ENCODE measurements around the gene VTI1A. TPM values are rescaled to one million over a fixed set of nuclear protein-coding genes. Genes with fewer than 3 reads are reported as not detected.

VTI1A gene
- total and polyA plus RNA-seq, 2 of the 13 experiments (the other 11 are each of a cell fraction or from before 2014, with no cell fraction given) = 11.7 to 32.7 TPM

GRCh38 chr10:112843623-112844022 is 396.6 kb downstream of the VTI1A start (continued):
- TF ChIP-seq ZNF614 (CRISPR knock-in tag; IDR thresholded peaks at IDR 0.05; ENCODE audit: borderline replicate concordance) (peak; percentile 52; the same call in 1 of the 2 replicates), ZNF589 (CRISPR knock-in tag; conservative IDR thresholded peaks at IDR 0.05) (no peak), ZNF234 (CRISPR knock-in tag; conservative IDR thresholded peaks at IDR 0.05) (no peak), ETV5 (CRISPR knock-in tag; IDR thresholded peaks at IDR 0.05; ENCODE audit: borderline replicate concordance) (no peak), ARNTL (CRISPR knock-in tag; IDR thresholded peaks at IDR 0.05) (peak; percentile 70), ZNF772 (CRISPR knock-in tag; IDR thresholded peaks at IDR 0.05) (no peak), WIZ (CRISPR knock-in tag; IDR thresholded peaks at IDR 0.05) (no peak), RARA (CRISPR knock-in tag; IDR thresholded peaks at IDR 0.05) (peak; percentile 50; the same call in 1 of the 2 replicates), ZNF703 (CRISPR knock-in tag; IDR thresholded peaks at IDR 0.05; ENCODE audit: borderline replicate concordance) (no peak), RAD51 (IDR thresholded peaks at IDR 0.05; ENCODE audit: borderline replicate concordance) (peak; percentile 27; the same call in 1 of the 2 replicates), E2F5 (CRISPR knock-in tag; conservative IDR thresholded peaks at IDR 0.05) (no peak), ZSCAN21 (CRISPR knock-in tag; IDR thresholded peaks at IDR 0.05; ENCODE audit: borderline replicate concordance) (no peak), ZFY (CRISPR knock-in tag; IDR thresholded peaks at IDR 0.05) (0 out of 2 replicates have a peak, but pooled peaks have one; percentile 6), BHLHE40 (IDR thresholded peaks at IDR 0.05; ENCODE audit: low read length) (peak; percentile 68), ZNF263 (CRISPR knock-in tag; IDR thresholded peaks at IDR 0.05) (no peak), GATAD1 (CRISPR knock-in tag; IDR thresholded peaks at IDR 0.05) (no peak), NFIB (CRISPR knock-in tag; IDR thresholded peaks at IDR 0.05; ENCODE audit: borderline replicate concordance) (no peak), CBFB (CRISPR knock-in tag; IDR thresholded peaks at IDR 0.05) (peak; percentile 92), REPIN1 (CRISPR knock-in tag; IDR thresholded peaks at IDR 0.05; ENCODE audit: borderline replicate concordance, low read depth) (no peak), FLYWCH1 (CRISPR knock-in tag; IDR thresholded peaks at IDR 0.05) (no peak), ATF1 (CRISPR knock-in tag; IDR thresholded peaks at IDR 0.05) (0 out of 2 replicates have a peak, but pooled peaks have one; percentile 12), POGZ (CRISPR knock-in tag; IDR thresholded peaks at IDR 0.05) (0 out of 2 replicates have a peak, but pooled peaks have one; percentile 32)
- TF ChIP-seq, protein P1, sequence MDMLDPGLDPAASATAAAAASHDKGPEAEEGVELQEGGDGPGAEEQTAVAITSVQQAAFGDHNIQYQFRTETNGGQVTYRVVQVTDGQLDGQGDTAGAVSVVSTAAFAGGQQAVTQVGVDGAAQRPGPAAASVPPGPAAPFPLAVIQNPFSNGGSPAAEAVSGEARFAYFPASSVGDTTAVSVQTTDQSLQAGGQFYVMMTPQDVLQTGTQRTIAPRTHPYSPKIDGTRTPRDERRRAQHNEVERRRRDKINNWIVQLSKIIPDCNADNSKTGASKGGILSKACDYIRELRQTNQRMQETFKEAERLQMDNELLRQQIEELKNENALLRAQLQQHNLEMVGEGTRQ (IDR thresholded peaks at IDR 0.05; ENCODE audit: low read depth, low read length) = peak; percentile 6; the same call in 1 of the 2 replicates
- TF ChIP-seq, protein P1 (CRISPR knock-in tag; IDR thresholded peaks at IDR 0.05; ENCODE audit: borderline replicate concordance) = peak; percentile 74; the same call in 1 of the 2 replicates
- TF ChIP-seq, protein P2, sequence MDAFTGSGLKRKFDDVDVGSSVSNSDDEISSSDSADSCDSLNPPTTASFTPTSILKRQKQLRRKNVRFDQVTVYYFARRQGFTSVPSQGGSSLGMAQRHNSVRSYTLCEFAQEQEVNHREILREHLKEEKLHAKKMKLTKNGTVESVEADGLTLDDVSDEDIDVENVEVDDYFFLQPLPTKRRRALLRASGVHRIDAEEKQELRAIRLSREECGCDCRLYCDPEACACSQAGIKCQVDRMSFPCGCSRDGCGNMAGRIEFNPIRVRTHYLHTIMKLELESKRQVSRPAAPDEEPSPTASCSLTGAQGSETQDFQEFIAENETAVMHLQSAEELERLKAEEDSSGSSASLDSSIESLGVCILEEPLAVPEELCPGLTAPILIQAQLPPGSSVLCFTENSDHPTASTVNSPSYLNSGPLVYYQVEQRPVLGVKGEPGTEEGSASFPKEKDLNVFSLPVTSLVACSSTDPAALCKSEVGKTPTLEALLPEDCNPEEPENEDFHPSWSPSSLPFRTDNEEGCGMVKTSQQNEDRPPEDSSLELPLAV (CRISPR knock-in tag; conservative IDR thresholded peaks at IDR 0.05; ENCODE audit: low read depth) = no peak

Measured in HepG2 (cell line).